ENCODE results near the gene PDE4D. TPM values are rescaled to one million over a fixed set of nuclear protein-coding genes. Genes with fewer than 3 reads are reported as not detected.

Gene PDE4D
- total RNA-seq, 4 donors from 2014 or later: 14.7 to 36.3 (median 24.7) TPM

DNA sequence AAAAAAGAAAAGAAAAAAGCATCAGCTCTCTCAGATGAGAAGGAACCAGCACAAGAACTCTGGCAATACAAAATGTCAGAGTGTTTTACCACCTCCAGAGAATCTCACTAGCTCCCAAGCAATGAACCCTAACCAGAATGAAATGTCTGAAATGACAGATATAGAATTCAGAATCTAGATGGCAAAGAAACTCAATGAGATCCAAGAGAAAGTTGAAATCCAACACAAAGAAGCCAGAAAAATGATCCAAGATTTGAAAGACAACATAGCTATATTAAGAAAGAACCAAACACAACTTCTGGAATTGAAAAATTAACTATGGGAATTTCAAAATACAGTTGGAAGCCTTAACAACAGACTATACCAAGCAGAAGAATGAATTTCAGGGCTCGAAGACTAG, 396.3 kb downstream of the PDE4D start:
- no peak for DNase-seq
- H3K4me3 ChIP-seq (replicated peaks in 1 of 3): no peak overlapping the region
- WGBS, 2 donors: 88 to 93% methylated on average over 1 of the region's 1 CpG
- H3K27me3 ChIP-seq: no peaks in the 10 kb centered on the region
- no peaks in the 10 kb centered on the region for H3K4me1 ChIP-seq
- no peaks in the 10 kb centered on the region for H3K36me3 ChIP-seq
- no peak for TF ChIP-seq POLR2A (IDR thresholded peaks at IDR 0.05)
- no peak for TF ChIP-seq CTCF (IDR thresholded peaks at IDR 0.05)
- no peaks in the 10 kb centered on the region for H3K9me3 ChIP-seq
- H3K27ac ChIP-seq: no peak overlapping the region
- intact Hi-C loops (cut with DNase I): loop anchor here (10.0 kb wide), 1 partner anchor 102 kb away; no protein-coding TSS in a partner anchor

- H3K27ac ChIP-seq: no peak overlapping the region
- intact Hi-C loops (cut with DNase I): loop anchor here (10.0 kb wide), 1 partner anchor 102 kb away; no protein-coding TSS in a partner anchor
- WGBS, 2 donors: 88 to 94% methylated on average over 17 of the region's 17 CpGs
- no peaks in the 10 kb centered on the region for H3K27me3 ChIP-seq
- H3K9me3 ChIP-seq: no peaks in the 10 kb centered on the region
- TF ChIP-seq CTCF (IDR thresholded peaks at IDR 0.05): peak in 3 of 6 experiments; percentile 28 to 39 (median 32)
- TF ChIP-seq POLR2A (IDR thresholded peaks at IDR 0.05): no peak
- no peak for DNase-seq
- H3K4me3 ChIP-seq (replicated peaks in 1 of 3): no peak overlapping the region
- no peaks in the 10 kb centered on the region for H3K4me1 ChIP-seq
- H3K36me3 ChIP-seq: no peaks in the 10 kb centered on the region
These were observed 396.9 kb downstream of the PDE4D start for GRCh38 chr5:59496524-59497134.

GRCh38 chr5:59491945-59492344, 401.6 kb downstream of the PDE4D start:
- peaks cover 3 to 5% of the 10 kb centered on the region in 2 donors for H3K4me1 ChIP-seq
- H3K4me3 ChIP-seq (replicated peaks in 1 of 3): no peak overlapping the region
- H3K9me3 ChIP-seq: no peaks in the 10 kb centered on the region
- DNase-seq: no peak
- no peaks in the 10 kb centered on the region for H3K27me3 ChIP-seq
- TF ChIP-seq CTCF (IDR thresholded peaks at IDR 0.05): no peak
- TF ChIP-seq POLR2A (IDR thresholded peaks at IDR 0.05): no peak
- no peaks in the 10 kb centered on the region for H3K36me3 ChIP-seq
- no peak overlapping the region for H3K27ac ChIP-seq
- intact Hi-C loops (cut with DNase I): loop anchor here (10.0 kb wide), 1 partner anchor 97 kb away; no protein-coding TSS in a partner anchor
- 100% methylated on average over 1 of the region's 1 CpG for WGBS, 2 donors

DNA sequence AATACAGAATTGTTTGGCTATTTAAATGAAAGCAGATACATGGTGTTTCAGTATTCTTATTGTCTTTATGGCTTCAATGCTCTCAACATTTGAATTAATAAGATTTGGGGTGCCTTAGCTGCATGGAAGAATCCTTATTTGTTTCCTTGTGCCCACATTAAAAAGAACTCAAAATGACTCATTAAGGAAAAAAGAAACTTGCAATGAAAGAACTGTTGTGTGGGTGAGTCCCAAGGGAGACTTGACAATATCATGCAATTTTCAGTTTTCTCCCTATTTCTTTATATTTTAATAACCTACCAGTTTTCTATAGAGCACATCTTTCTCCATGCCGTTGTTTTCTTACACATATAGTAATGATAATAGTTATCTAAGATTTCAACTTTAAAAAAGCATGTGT, 404.0 kb downstream of the PDE4D start:
- TF ChIP-seq CTCF (IDR thresholded peaks at IDR 0.05) (no peak), POLR2A (IDR thresholded peaks at IDR 0.05) (no peak)
- H3K9me3 ChIP-seq: no peaks in the 10 kb centered on the region
- H3K4me1 ChIP-seq: peaks cover 3 to 5% of the 10 kb centered on the region in 2 donors
- DNase-seq: no peak
- no peak overlapping the region for H3K4me3 ChIP-seq (replicated peaks in 1 of 3)
- WGBS, 2 donors: 88 to 97% methylated on average over 1 of the region's 1 CpG
- no peaks in the 10 kb centered on the region for H3K27me3 ChIP-seq
- no peaks in the 10 kb centered on the region for H3K36me3 ChIP-seq
- intact Hi-C loops (cut with DNase I): no loop called here
- H3K27ac ChIP-seq: no peak overlapping the region
